HG02938 (cell line): Measurements from ENCODE around the gene SMIM5.

Experiments used
- ATAC-seq: cut with Tn5 transposase; IDR thresholded peaks from one replicate; pipeline ENCODE4 v1.9.1; 2021; ENCODE audit warnings: mild to moderate bottlenecking, moderate library complexity; ENCODE audit not compliant: unreplicated experiment

SMIM5 gene

DNA sequence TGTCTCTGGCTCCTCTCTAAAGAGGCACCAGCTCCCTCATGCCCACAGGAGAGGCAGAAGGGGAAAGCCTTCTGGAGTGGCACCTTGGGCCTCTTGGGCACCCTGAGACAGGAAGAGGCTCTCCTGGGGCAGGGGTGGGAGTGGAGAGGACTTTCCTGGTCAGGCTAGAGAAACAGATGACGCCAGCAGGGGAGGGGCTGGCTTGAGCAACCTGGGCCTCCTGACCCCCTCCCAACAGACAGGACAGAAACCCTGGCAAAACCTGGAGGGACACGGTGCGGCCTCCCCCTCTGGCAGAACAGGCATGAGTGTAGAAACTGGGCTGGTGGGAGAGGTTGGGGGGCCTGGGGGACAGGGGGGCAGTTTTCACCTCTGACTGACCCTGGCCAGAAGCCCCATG lies 6.1 kb downstream of the SMIM5 start:
- no peak for ATAC-seq

DNA sequence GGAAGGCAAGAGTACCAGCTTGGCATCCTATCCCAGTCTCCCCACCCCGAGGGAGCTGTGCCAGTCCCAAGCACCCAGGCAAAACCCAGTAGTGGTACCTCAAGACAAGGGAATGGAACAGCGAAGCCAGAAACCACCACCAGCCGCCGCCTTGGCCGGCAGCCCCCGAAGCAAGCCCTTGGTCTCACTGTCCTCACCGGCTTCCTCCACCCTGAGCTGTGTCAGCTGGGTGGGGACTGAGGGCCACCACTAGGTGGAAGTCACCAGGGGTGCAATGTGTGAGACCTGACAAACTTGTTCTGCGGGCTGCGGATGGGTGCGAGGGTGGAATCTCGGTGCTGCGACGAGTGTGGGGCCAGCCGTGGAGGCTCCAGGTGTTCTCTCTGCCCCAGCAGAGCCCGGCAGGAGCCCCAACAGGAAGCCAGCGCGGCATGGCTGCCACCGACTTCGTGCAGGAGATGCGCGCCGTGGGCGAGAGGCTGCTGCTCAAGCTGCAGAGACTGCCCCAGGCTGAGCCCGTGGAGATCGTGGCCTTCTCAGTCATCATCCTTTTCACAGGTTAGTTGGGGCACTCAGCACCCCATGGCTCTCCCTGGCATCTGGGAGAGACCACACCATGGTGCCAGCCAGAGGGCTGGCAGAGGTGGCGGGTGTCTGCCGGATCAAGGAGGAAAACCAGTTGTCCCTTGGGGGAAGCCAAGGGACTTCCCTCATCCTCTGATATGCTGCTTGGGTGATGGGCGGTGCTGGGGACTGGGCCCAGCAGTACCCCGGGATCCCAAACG lies 6.7 kb downstream of the SMIM5 start:
- ATAC-seq: no peak

DNA sequence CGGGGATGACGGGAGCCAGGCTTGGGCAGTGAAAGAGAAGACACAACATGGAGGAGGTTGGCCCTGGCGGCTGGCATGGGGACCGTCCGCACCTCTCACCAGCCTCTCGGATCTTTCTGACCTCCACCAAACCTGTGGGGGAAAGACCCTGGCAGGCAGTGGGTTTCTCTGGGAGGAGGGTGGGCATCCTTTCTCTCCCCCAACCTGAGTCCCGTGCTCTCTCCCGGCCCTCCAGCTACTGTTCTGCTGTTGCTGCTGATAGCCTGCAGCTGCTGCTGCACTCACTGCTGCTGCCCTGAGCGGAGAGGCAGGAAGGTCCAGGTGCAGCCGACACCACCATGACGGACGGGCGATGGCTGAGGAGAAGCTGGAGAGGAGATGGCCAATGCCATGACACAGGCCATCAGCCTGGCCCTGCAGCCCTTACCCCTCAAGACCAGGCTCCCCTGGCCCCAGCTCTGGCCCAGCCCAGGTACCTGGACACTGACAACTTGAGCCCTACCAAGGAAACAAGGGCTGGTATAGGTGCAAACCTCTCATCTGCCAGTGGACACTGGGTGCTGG lies 7.4 kb downstream of the SMIM5 start:
- no peak for ATAC-seq

DNA sequence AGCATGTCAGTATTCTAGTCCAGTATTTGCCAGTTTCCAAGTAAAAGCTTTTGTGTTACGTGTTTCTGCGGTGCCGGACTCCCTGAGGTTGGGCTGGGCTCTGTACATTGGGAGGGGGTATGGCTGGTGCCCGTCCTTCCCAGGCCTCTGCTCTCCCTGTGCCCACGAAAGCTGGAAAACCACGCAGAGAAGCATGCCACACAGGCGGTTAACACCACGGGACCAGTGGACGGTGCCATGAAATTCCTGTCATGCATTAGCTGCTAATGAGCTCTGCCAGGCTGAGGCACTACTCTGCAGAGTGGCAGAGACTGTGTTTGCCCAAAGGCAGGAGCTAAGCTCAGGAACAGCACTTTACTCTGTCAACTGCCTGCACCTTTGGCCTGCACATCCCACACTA lies 8.1 kb downstream of the SMIM5 start:
- ATAC-seq: no peak

DNA sequence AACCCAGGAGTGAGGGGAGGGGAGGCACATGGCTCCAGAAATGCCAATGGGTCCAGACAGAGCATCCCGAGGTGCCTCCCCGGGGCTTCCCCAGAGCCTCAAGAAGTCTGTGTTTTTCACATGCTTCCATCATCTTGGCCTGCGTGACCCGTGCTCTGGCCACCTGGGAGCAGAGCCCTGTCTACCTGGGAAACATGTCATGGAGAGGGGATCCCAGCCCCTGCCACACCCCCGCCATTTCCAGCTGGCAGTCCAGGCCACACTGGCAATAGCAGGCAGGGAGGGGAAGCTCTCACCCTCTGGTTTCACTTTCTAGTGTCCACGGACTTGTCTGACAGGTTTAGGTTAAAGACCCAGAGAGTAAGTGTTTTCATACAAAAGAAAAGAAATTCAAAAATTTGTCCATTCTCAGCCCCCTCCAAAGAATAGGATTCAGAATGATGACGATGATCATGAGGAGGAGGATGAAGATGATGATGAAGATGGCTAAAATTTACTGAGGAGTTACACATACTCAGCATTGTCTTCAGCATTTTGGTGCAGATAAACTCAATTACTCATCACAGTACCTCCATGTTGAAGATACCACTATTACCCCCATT lies 9.0 kb downstream of the SMIM5 start:
- ATAC-seq: no peak

DNA sequence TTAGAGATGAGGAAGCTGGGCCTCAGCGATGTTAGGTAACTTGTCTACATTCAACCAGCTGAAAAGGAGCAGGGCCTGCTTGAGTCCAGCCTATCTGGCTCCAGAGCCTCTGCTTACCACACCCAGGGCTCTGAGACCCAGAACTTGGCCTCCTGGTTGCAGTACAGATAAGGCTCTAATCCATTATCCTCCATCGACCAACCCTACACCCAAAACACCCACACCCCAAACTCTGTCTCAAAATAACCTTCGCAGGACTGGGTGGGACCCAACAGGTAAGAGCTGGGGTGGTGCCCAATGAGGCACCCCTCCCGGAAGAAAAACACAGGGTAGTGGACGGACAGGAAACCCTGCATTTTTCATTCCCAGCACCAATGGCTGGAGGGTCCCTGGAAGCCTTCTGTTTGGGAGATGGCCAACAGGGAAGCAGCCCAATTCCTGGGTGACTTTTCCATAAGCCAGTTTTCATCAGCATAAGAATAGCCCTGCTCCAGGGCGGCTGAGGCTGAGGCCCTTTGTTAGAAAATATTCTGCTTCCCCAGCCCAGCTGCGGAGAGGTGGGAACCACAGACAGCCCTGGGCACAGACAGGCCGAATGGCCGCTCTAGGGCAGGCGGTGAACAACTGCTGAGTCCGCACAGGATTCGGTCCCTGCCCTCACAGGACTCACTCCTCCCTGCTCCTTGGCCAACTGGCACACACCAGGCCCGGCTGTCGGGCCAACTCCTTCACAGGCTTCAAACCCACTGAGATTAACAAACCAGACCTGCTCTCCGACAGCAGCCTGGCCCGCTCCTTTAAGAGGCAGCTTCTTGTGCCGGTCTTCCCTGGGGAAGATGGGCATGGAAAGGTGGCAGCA lies 9.8 kb downstream of the SMIM5 start:
- ATAC-seq: no peak

DNA sequence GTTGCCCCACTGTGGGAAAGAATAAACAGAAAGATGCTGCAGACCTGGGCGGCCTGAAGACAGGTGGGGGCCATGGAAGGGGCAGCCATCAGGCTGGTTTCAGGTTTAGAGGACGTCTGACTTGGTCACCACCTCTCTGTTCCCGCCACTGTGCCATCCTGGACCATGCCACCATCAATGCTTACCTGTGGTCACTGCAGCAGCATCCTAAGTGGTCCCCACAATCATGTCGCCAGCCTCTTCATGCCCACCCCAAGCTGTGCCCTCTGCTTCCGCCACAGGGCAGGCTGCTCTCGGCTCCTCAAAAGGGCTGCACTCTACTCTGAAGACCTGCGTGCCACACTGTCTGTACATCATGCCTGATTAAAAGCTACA lies 10.4 kb downstream of the SMIM5 start:
- ATAC-seq: no peak

DNA sequence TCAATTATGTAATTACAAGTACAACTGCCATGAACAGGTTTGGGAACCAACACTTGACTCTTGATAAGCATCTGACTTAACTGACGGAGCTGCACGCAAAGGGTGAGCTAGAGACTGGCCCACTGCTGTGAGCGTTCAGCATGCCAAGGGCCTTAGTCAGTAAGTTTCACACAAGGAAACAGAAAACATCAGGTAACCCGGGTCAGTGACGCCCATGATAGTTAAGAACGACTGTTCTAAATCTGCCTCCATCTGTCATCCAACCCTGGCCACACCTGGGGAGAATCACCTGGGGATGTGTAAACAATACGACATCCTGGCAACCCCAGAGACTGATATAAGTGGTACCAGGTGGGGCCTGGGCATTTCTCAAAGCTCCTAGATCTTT lies 12.3 kb downstream of the SMIM5 start:
- ATAC-seq: no peak

DNA sequence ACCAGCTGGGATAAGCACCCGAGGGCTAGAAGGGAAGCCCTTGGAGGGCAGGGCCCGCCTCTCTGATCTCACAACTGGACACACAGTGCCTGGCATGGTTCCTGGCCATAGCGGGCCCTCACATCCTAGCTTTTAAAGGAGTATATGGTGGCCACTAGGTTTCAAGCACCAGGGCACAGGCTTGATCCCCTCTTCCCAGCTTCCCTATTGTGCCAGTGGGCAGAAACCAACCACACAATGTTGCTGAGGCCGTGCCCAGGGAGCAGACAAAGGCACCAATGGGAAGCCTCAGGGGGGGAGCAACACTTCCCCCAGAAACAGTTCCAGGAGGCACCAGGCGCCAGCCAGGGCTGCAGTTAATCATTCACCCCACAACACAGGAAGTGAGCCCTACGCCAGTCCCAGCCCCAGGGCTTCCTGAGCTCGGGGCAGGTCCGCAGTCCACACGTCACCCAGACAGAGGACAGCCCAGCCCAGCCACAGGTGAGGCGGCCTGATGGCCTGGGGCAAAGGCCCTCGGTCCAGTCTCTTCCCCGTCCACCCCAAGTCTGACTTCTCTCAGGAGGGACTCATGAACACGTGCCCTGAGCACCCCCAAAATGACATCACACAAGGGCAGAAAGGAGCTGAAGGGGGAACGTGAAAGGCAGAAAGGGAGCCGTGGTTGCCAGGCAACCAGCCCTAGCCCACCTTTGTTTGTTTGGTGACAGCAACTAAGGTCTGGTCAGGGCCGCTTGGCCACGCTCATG lies 12.8 kb downstream of the SMIM5 start:
- ATAC-seq: peak; percentile 70

DNA sequence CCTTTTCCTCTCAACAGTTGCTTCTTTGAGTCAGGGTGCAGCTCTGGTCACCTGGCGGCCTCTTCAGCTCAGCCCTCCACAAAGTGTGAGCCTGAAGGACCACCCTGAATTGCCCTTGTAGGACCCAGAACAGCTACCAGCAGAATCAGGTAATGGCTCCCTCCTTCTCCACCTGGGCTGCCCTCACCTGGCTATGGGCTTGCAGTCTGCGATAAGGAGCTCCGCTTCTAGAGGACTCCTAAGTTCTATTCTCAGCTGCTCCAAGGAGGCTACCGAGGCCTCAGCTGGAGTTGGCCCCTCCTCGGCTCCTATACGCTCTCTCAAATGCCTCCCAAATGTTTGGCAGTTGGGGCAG lies 13.4 kb downstream of the SMIM5 start:
- no peak for ATAC-seq

DNA sequence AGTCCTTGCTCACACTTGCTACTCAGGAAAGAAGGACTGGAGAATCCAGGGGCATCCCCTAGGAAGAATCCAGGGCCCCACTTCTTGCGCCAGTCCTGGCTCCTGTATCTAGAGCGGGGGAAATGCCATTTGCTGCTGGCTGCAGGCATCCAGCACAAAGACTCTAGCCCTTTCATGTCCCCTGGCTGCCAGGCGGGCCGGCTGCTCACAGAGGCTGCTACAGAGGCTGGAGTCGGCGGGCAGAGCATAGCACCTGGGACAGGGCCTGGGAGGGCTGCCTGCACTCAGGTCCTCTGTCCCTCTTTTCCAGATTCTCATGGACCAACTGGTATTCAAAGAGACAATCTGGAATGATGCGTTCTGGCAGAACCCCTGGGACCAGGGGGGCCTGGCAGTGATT lies 13.8 kb downstream of the SMIM5 start:
- no peak for ATAC-seq

DNA sequence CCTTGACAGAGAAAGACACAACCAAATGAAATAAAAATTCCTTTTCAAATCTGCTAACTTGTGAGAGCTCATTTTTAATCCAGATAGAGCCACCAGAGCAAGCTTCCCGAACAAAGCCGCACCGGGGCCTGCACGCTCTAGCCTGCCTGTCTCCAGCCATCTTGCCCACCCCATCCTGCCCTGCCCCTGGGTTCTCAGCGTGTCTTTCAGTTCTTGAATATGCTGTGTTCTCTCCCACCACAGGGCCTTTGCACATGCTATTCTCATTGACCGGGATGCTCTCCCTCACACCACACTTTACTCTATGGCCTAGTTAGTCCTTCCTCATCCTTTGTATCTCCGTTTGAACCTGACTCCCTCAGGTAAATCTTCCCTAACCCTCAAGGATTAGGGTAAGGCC lies 14.7 kb downstream of the SMIM5 start:
- ATAC-seq: no peak

DNA sequence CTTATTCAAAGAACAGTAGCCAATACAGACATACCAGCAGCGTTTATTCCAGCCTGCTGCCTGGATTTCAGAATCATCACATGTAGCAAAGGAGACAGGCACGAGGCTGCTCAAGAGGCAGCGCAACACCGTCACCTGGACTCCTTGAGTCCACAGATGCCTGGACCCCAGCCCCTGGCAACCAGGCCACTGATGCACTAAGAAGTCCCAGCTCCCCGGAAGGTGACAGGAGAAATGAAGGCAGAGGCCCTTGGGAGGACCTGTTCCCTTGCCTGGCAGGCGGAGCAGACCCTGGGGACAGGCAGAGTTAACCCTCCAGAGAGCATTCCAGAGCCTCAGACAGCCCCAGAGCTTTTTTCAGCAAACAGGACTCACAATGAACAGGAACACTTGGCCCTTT lies 16.5 kb downstream of the SMIM5 start:
- no peak for ATAC-seq

DNA sequence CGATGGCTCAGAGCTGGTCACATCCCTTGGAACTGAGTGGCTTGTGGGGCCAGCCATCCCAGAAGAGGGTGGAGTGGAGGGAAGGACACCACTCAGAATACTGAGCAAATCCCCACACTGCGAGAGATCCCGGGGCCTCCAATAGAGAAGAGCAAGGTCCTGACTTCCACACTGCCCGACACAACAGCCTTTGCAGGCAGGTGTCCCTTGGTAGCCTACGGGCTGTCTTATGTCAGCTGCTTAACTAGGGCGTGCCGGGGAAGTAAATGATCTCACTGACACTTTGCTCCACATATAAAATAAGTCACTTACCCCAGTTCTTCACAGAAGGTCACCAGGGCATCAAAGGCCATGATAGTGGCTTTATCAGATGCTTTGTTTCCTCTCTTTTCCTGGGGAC lies 17.6 kb downstream of the SMIM5 start:
- ATAC-seq: no peak

DNA sequence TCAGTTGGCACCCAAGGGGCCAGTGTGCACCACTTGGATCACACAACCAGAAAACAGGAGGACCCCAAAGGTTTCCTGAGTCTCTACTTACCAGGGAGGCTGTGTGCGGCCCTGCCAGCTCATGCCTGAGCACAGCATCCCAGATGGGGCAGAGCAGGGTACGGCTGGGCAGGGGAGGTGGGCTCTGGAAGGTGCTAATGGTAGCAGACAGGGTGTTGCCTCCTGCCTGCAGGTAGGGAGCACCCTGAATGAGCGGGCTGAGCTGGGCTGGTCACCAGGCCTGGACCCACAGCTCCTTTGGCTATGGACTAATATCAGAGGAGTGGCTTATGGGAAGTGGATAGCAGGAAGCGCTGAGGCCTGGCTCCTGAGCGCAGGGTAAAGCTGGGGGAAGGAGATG lies 19.1 kb downstream of the SMIM5 start:
- no peak for ATAC-seq

DNA sequence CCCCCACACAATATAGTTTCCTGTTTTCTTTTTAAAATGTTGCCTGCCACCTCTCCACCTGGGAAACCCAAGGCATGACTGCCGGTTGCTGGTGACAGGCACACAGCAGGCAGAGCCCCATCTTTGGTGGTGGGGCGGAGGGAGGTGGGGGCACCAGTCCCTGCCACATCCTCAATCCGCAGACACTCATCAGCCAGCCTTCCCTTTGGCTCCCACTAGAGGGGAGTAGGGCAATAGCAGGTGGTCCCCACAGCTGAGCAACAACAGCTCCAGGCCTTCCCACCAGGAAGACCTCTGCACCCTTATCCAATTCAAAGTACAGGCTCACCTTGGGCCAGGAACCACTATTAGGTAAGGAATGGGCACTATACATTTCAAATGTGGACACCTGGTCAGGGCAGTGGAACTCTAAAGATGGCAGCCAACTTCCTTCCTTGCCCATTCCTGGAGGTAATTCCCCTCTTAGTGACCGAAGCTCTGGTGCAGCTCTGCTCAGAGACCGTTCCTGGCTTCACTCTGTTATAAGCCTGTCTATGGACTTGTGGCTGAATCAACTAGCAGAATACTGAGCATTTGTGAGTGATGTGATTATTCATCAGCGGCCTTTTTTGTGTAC lies 19.8 kb downstream of the SMIM5 start:
- ATAC-seq: no peak

DNA sequence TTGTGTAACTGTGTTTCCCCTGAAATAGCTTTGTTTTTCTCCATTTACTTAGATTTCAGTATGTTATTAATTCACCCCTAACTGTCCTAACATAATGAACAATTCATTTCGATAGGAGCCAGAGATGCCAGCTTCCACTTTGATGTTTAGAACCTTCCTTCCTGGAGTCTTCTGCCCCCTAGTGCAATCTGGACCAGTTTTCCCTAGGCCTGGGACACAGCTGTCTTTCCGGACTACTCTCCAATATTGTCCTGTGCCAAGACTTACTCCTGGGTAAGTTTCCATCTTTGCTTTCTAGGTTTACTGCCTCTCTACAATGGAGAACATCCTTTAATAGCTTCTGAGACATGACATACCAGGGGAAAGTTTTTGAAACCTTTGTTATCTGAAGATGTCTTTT lies 20.9 kb downstream of the SMIM5 start:
- no peak for ATAC-seq

DNA sequence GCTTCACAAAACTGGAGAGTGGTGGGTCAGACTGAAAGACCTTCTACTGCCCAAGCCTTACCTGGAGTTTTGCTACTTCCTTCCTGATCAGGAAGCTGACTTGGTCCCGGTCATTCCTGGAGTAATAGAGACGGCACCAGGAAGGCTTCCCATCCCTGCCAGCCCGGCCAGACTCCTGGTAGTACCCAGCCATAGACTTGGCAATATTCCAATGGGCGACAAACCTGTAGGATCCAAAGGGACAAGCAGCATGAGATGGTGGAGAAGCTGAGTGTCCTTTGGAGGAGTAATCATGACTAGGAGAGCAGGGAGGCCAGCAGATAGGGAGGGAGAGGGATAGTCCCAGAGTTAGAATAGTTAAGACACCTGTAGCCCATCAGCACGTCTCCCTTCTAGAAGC lies 25.0 kb downstream of the SMIM5 start:
- ATAC-seq: no peak

DNA sequence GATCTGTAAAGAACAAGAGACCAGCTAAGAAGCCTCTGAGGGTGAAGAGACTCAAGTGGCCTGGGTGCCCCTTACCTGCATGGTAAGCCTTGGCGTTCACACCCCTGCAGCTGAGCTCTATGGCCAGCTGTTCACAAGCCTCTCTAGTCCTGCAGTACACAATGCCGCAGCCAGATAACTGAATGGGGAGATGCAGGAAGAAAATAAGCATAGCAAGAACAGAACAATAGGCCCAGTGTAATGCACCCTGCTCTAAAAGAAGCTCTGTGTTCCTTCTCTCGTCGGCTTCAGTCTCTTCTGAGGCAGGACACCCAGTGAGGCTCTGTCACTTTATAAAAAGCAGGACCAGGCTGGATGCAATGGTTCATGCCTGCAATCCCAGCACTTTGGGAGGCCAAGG lies 28.3 kb downstream of the SMIM5 start:
- no peak for ATAC-seq

DNA sequence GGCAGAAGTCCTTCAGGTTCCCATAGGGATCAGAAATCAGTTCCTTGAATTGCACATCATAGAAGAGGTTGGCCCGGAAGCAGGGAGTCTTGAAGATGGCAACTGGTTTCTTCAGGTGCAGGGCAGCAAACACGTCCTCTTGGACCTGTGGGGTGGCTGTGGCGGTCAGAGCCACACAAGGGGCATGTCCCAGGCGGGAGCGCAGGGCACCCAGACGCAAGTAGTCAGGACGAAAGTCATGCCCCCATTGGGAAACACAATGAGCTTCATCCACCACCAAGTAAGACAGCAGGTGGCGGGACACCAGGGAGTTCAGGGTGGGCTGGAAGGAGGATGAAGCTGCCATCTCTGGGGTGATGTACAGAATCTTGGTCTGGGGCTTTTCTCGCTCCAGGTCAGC lies 29.3 kb downstream of the SMIM5 start:
- ATAC-seq: no peak

DNA sequence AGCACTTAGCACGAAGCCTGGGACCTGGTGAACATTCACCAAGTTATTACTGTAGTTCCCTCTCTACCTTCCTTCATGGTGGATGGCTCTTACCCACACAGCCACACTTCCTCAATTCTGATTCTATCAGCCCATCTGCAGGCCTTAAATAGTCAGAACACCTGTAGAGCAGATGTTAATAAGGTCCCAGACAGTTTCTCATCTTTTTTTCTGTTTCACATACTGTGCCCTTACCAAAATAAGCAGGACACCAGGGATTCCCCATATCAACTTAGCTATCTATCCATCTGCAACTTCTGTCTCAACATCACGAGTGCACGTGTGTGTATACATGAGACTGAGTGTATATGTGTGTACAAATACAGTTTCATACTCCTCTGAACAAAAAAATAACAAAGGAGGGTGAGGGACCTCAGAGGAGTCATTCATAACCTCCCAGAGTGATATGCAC lies 30.9 kb downstream of the SMIM5 start:
- peak; percentile 56 for ATAC-seq
